Type B pancreatic cell (in vitro differentiated cells): ENCODE data around the gene CHMP4B. TPM values are rescaled to one million over a fixed set of nuclear protein-coding genes. Genes with fewer than 3 reads are reported as not detected.
A peak's percentile ranks its signal among the peaks of the same experiment; 100 is the strongest.

Experiments
- DNase-seq: peaks from one replicate; pipeline ENCODE4 v3.0.0; 2021; ENCODE audit warnings: mixed read lengths; ENCODE audit not compliant: unreplicated experiment; ENCODE audit errors: extremely low spot score
- H3K27ac Mint-ChIP-seq: 2 replicates; pipeline ENCODE4 v1.8.0; 2021; ENCODE audit warnings: mild to moderate bottlenecking, mixed read lengths
- H3K27me3 Mint-ChIP-seq: 2 replicates; pipeline ENCODE4 v1.8.0; 2021; ENCODE audit warnings: mixed read lengths
- H3K36me3 Mint-ChIP-seq: 2 replicates; pipeline ENCODE4 v1.8.0; 2021; ENCODE audit warnings: mixed read lengths
- H3K4me1 Mint-ChIP-seq: one replicate; pipeline ENCODE4 v1.8.0; 2021; ENCODE audit warnings: mixed read lengths; ENCODE audit not compliant: unreplicated experiment
- H3K4me3 Mint-ChIP-seq: 2 replicates; pipeline ENCODE4 v1.8.0; 2021; ENCODE audit warnings: mild to moderate bottlenecking, mixed read lengths
- H3K9me3 Mint-ChIP-seq: 2 replicates; pipeline ENCODE4 v1.8.0; 2021; ENCODE audit warnings: mixed read lengths
- CTCF ChIP-seq: fragments of 200-600 bp; sonication (generic); conservative IDR thresholded peaks from 2 replicates; pipeline ENCODE4 v1.5.0; 2021; ENCODE audit warnings: antibody characterized with exemption, mild to moderate bottlenecking
- total RNA-seq: library from RNA; stranded (reverse); gene quantifications from 2 replicates; pipeline ENCODE4 v1.2.1, GENCODE V29; 2021; ENCODE audit warnings: low replicate concordance

The CHMP4B gene
- total RNA-seq, 1 donor from 2014 or later, result 111 TPM

DNA sequence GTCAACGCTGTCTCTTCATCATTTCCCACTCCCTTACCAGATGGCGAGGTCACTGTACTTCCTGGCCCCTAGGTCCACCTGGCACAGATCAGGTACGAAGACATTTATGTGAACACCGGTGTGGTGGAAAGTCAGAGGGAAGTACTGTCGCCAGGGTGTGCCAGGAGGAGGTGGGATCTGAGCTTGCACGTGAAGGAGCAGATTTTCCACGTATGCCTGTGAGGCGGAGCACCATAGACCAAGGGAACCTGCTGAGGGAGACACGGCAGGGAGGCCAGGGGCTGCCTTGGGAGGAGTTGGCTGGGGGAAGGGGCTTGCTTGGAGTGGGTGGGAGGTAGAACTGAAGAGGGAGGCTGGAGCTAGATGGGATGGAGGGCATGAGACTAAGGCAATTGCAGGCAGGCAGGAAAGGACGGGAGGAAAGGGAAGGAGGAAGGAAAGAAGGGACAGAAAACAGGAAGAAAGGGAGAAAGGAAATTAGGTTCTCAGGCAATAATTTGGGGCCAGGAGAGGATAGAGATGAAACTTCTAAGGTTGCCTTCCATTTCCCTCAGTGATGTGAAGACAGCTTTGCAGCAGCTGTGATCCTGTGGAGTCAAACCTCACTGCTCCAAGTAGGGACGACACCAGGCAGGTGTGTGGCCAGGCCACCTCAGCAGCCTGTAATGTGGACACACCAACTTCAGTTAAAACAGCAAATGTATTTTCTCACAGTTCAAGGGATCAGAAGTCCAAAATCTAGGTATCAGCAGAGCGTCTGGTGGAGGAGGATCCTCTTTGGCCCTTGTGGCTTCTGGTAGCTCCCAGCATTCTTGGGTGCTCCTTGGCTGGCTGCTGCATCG lies 46.8 kb downstream of the CHMP4B start:
- Mint-ChIP-seq H3K4me3 (no peak overlapping the region), H3K27ac (peak overlapping the region; percentile 35), H3K9me3 (no peaks in the 10 kb centered on the region), H3K36me3 (peaks cover 47% of the 10 kb centered on the region), H3K27me3 (no peaks in the 10 kb centered on the region), H3K4me1 (peaks cover 22% of the 10 kb centered on the region)
- DNase-seq, result no peak
- no peak for TF ChIP-seq CTCF

DNA sequence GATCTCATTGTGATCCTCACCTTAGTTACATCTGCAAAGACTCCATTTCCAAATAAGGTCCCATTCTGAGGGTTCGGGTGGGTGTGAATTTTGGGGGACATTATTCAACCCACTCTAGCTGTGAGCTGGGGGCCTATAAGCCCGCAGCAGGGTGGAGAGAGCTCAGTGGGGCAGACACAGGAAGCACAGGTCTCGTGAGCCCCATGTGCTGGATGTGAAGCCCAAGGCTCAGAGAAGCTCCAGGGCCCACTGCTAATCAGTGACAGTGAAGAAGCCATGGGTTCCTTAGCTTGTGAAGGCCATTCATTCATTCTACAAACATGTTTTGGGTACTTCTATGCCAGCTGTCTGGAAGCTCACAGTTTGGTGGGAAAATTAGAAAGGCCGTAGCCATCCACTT lies 47.5 kb downstream of the CHMP4B start:
- peaks cover 22% of the 10 kb centered on the region for H3K4me1 Mint-ChIP-seq
- no peaks in the 10 kb centered on the region for H3K27me3 Mint-ChIP-seq
- no peak overlapping the region for H3K4me3 Mint-ChIP-seq
- peak overlapping the region; percentile 44 for H3K27ac Mint-ChIP-seq
- no peaks in the 10 kb centered on the region for H3K9me3 Mint-ChIP-seq
- TF ChIP-seq CTCF, result no peak
- no peak for DNase-seq
- H3K36me3 Mint-ChIP-seq, result peaks cover 41% of the 10 kb centered on the region

GRCh38 chr20:33859157-33859695 lies 48.1 kb downstream of the CHMP4B start:
- DNase-seq, result no peak
- H3K27me3 Mint-ChIP-seq, result no peaks in the 10 kb centered on the region
- H3K36me3 Mint-ChIP-seq, result peaks cover 36% of the 10 kb centered on the region
- no peak for TF ChIP-seq CTCF
- H3K27ac Mint-ChIP-seq, result peak overlapping the region; percentile 44
- H3K9me3 Mint-ChIP-seq, result no peaks in the 10 kb centered on the region
- H3K4me3 Mint-ChIP-seq, result no peak overlapping the region
- H3K4me1 Mint-ChIP-seq, result peaks cover 24% of the 10 kb centered on the region

GRCh38 chr20:33859751-33860150 lies 48.6 kb downstream of the CHMP4B start:
- H3K36me3 Mint-ChIP-seq, result peaks cover 30% of the 10 kb centered on the region
- no peaks in the 10 kb centered on the region for H3K27me3 Mint-ChIP-seq
- H3K4me3 Mint-ChIP-seq, result no peak overlapping the region
- H3K4me1 Mint-ChIP-seq, result peaks cover 27% of the 10 kb centered on the region
- TF ChIP-seq CTCF, result no peak
- H3K9me3 Mint-ChIP-seq, result no peaks in the 10 kb centered on the region
- no peak for DNase-seq
- peak overlapping the region; percentile 44 for H3K27ac Mint-ChIP-seq

- Mint-ChIP-seq H3K36me3 (peaks cover 22% of the 10 kb centered on the region), H3K4me3 (no peak overlapping the region), H3K4me1 (peaks cover 27% of the 10 kb centered on the region), H3K27ac (no peak overlapping the region), H3K9me3 (no peaks in the 10 kb centered on the region), H3K27me3 (no peaks in the 10 kb centered on the region)
- no peak for DNase-seq
- TF ChIP-seq CTCF, result no peak
Observed at GRCh38 chr20:33861458-33861857, 50.3 kb downstream of the CHMP4B start.
